H9 (cell line): Measurements from ENCODE around the gene RRAD. TPM values are rescaled to one million over a fixed set of nuclear protein-coding genes. Genes with fewer than 3 reads are reported as not detected.

ENCODE experiments used
- DNase-seq: peaks from one replicate; pipeline ENCODE4 v3.0.0-alpha.2; 2017
- H2AFZ ChIP-seq: one replicate; pipeline ENCODE4 v1.6.1; 2013; ENCODE audit warnings: mild to moderate bottlenecking, low read length, control low read depth, moderate library complexity
- H2AK5ac ChIP-seq: 2 replicates; pipeline ENCODE4 v1.6.1; 2013; ENCODE audit warnings: low read length, control low read depth, mixed read lengths; ENCODE audit not compliant: insufficient read length
- H2BK120ac ChIP-seq: one replicate; pipeline ENCODE4 v1.6.1; 2013; ENCODE audit warnings: low read depth, mild to moderate bottlenecking, low read length, control low read depth, inconsistent platforms; ENCODE audit not compliant: poor library complexity, severe bottlenecking
- H2BK12ac ChIP-seq: 2 replicates; pipeline ENCODE4 v1.6.1; 2013; ENCODE audit warnings: low read length, control low read depth, mixed read lengths, low read depth; ENCODE audit not compliant: insufficient read length
- H2BK15ac ChIP-seq: 2 replicates; pipeline ENCODE4 v1.6.1; 2013; ENCODE audit warnings: low read depth, low read length, control low read depth
- H2BK20ac ChIP-seq: one replicate; pipeline ENCODE4 v1.6.1; 2013; ENCODE audit warnings: low read depth, mild to moderate bottlenecking, low read length, control low read depth, inconsistent platforms; ENCODE audit not compliant: poor library complexity, severe bottlenecking
- H2BK5ac ChIP-seq: 2 replicates; pipeline ENCODE4 v1.6.1; 2013; ENCODE audit warnings: low read length, control low read depth, mixed read lengths; ENCODE audit not compliant: insufficient read length
- H3K14ac ChIP-seq: 2 replicates; pipeline ENCODE4 v1.6.1; 2013; ENCODE audit warnings: low read length, control low read depth; ENCODE audit not compliant: insufficient read depth
- H3K18ac ChIP-seq: 2 replicates; pipeline ENCODE4 v1.6.1; 2013; ENCODE audit warnings: low read depth, mild to moderate bottlenecking, mixed read lengths, low read length, control low read depth; ENCODE audit not compliant: insufficient read length
- H3K23ac ChIP-seq: 2 replicates; pipeline ENCODE4 v1.6.1; 2013; ENCODE audit warnings: low read length, control low read depth, mixed read lengths, low read depth; ENCODE audit not compliant: insufficient read length
- H3K23me2 ChIP-seq: 2 replicates; pipeline ENCODE4 v1.6.1; 2013; ENCODE audit warnings: low read depth, mild to moderate bottlenecking, mixed read lengths, low read length, control low read depth; ENCODE audit not compliant: insufficient read length, poor library complexity, severe bottlenecking
- H3K27ac ChIP-seq: 2 replicates; pipeline ENCODE4 v1.5.1; 2013; ENCODE audit warnings: low read length, control low read depth, mixed read lengths, low read depth; ENCODE audit not compliant: insufficient read length
- H3K27me3 ChIP-seq: 2 replicates; pipeline ENCODE4 v1.6.1; 2013; ENCODE audit warnings: low read length, control low read depth, inconsistent platforms; ENCODE audit not compliant: insufficient read depth
- H3K4ac ChIP-seq: 2 replicates; pipeline ENCODE4 v1.6.1; 2013; ENCODE audit warnings: low read depth, mild to moderate bottlenecking, control low read depth, inconsistent platforms, low read length, moderate library complexity
- H3K4me1 ChIP-seq: 2 replicates; pipeline ENCODE4 v1.6.1; 2013; ENCODE audit warnings: low read length, control low read depth, inconsistent platforms; ENCODE audit not compliant: insufficient read depth
- H3K4me2 ChIP-seq: 2 replicates; pipeline ENCODE4 v1.6.1; 2013; ENCODE audit warnings: low read length, control low read depth, mixed read lengths; ENCODE audit not compliant: insufficient read length, insufficient read depth
- H3K56ac ChIP-seq: 2 replicates; pipeline ENCODE4 v1.6.1; 2013; ENCODE audit warnings: low read depth, mild to moderate bottlenecking, mixed read lengths, low read length, control low read depth; ENCODE audit not compliant: insufficient read length
- H3K79me1 ChIP-seq: 2 replicates; pipeline ENCODE4 v1.6.1; 2013; ENCODE audit warnings: low read depth, mild to moderate bottlenecking, moderate library complexity, low read length, control low read depth, inconsistent platforms; ENCODE audit not compliant: insufficient read depth, poor library complexity, severe bottlenecking
- H3K79me2 ChIP-seq: 2 replicates; pipeline ENCODE4 v1.6.1; 2013; ENCODE audit warnings: low read length, control low read depth, inconsistent platforms; ENCODE audit not compliant: insufficient read depth
- H3K9ac ChIP-seq: 2 replicates; pipeline ENCODE4 v1.6.1; 2013; ENCODE audit warnings: low read length, control low read depth, mixed read lengths; ENCODE audit not compliant: insufficient read length; ENCODE audit errors: extremely low read depth
- H3K9me3 ChIP-seq: one replicate; pipeline ENCODE4 v1.6.1; 2013; ENCODE audit warnings: low read depth, low read length, inconsistent platforms; ENCODE audit not compliant: control insufficient read depth
- H3T11ph ChIP-seq: one replicate; pipeline ENCODE4 v1.6.1; 2013; ENCODE audit warnings: mild to moderate bottlenecking, low read length, control low read depth, inconsistent platforms
- H4K20me1 ChIP-seq: one replicate; pipeline ENCODE4 v1.6.1; 2013; ENCODE audit not compliant: control insufficient read depth, insufficient read length, insufficient read depth
- H4K5ac ChIP-seq: 2 replicates; pipeline ENCODE4 v1.6.1; 2013; ENCODE audit warnings: low read depth, mild to moderate bottlenecking, mixed read lengths, low read length, control low read depth; ENCODE audit not compliant: insufficient read length
- H4K8ac ChIP-seq: replicated peaks from 2 replicates; pipeline ENCODE4 v1.6.1; 2013; ENCODE audit warnings: low read length, control low read depth, mixed read lengths, low read depth; ENCODE audit not compliant: insufficient read length
- H4K91ac ChIP-seq: 2 replicates; pipeline ENCODE4 v1.6.1; 2013; ENCODE audit warnings: low read depth, mild to moderate bottlenecking, moderate library complexity, mixed read lengths, low read length, control low read depth; ENCODE audit not compliant: insufficient read length
- H3K27ac Mint-ChIP-seq, 3 experiments: 2 replicates in 2 of 3; 3 replicates in 1 of 3; pipeline ENCODE4 v1.8.0; 2020 to 2021; ENCODE audit warnings: mixed read lengths in 3 of 3, mild to moderate bottlenecking in 1 of 3, moderate library complexity in 1 of 3
- H3K27me3 Mint-ChIP-seq: 2 replicates; pipeline ENCODE4 v1.8.0; 2021; ENCODE audit warnings: low read depth, mild to moderate bottlenecking, moderate library complexity, mixed read lengths
- H3K36me3 Mint-ChIP-seq, 3 experiments: 2 replicates in 2 of 3; 3 replicates in 1 of 3; pipeline ENCODE4 v1.8.0; 2020 to 2021; ENCODE audit warnings: low read depth in 3 of 3, mixed read lengths in 3 of 3; ENCODE audit not compliant: insufficient read depth in 1 of 3
- H3K4me1 Mint-ChIP-seq, 2 experiments: 2 replicates each; pipeline ENCODE4 v1.8.0; 2020; ENCODE audit warnings: mixed read lengths in 2 of 2
- H3K4me3 Mint-ChIP-seq, 2 experiments: 2 replicates in 1 of 2; 3 replicates in 1 of 2; pipeline ENCODE4 v1.8.0; 2020 to 2021; ENCODE audit warnings: mild to moderate bottlenecking in 2 of 2, mixed read lengths in 2 of 2, moderate library complexity in 1 of 2
- H3K9me3 Mint-ChIP-seq, 2 experiments: 2 replicates in 1 of 2; 3 replicates in 1 of 2; pipeline ENCODE4 v1.8.0; 2020; ENCODE audit warnings: mild to moderate bottlenecking in 2 of 2, mixed read lengths in 2 of 2, moderate library complexity in 1 of 2
- WGBS: extraction: QIAGEN DNeasy Blood & Tissue Kit; methylation state at CpG from one replicate; pipeline ENCODE4 v1.1.7; 2013; ENCODE audit warnings: missing lambda C conversion rate, low lambda C conversion rate, mixed read lengths; ENCODE audit not compliant: insufficient read length; ENCODE audit errors: extremely low coverage; 5-methylcytosine and 5-hydroxymethylcytosine counted together
- total RNA-seq: library from RNA; stranded (reverse); gene quantifications from 2 replicates; pipeline ENCODE4 v1.2.1, GENCODE V29; 2021
- TF ChIP-seq, protein P1 (sequence below): fragments of 200-600 bp; sonication (generic); conservative IDR thresholded peaks from 3 replicates; pipeline ENCODE4 v1.8.0; 2021; ENCODE audit warnings: antibody characterized with exemption, mild to moderate bottlenecking

The RRAD gene
- total RNA-seq, 1 experiment from 2014 or later = 0.72 TPM

DNA sequence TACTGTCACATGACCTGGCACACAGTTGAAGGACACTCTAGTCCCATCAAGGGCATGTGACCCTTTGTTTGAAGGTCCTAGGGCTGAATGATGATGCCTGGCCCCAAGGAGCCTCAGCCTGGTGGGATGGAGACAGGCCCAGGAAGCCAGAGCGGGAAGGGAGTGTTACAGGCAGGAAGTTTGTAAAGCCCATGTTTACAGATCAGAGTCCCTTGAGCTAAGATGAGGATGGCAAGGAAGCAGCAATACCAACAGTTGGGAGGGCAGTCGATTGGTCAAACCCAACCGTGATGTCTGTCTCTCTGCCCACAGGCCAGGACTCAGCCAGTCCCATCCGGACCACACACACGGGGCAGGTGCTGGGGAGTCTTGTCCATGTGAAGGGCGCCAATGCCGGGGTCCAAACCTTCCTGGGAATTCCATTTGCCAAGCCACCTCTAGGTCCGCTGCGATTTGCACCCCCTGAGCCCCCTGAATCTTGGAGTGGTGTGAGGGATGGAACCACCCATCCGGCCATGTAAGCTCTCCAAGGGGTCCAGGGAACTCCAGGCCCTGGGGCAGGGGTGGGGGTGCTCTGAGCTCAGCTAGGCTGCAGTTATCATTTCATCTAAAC is 12.5 kb upstream of the RRAD start:
- WGBS = no CpG with 5 or more reads among the region's 10 CpGs
- H3T11ph ChIP-seq = no peak overlapping the region
- no peak overlapping the region for H3K56ac ChIP-seq
- Mint-ChIP-seq H3K36me3 (peaks cover 11 to 39% (median 30%) of the 10 kb centered on the region in 3 experiments), H3K4me1 (peaks cover 13 to 25% of the 10 kb centered on the region in 2 experiments), H3K9me3 (no peaks in the 10 kb centered on the region), H3K27ac (no peak overlapping the region), H3K27me3 (no peaks in the 10 kb centered on the region), H3K4me3 (no peak overlapping the region)
- no peak overlapping the region for H3K9ac ChIP-seq
- no peaks in the 10 kb centered on the region for H4K20me1 ChIP-seq
- H2BK5ac ChIP-seq = no peak overlapping the region
- TF ChIP-seq, protein P1, sequence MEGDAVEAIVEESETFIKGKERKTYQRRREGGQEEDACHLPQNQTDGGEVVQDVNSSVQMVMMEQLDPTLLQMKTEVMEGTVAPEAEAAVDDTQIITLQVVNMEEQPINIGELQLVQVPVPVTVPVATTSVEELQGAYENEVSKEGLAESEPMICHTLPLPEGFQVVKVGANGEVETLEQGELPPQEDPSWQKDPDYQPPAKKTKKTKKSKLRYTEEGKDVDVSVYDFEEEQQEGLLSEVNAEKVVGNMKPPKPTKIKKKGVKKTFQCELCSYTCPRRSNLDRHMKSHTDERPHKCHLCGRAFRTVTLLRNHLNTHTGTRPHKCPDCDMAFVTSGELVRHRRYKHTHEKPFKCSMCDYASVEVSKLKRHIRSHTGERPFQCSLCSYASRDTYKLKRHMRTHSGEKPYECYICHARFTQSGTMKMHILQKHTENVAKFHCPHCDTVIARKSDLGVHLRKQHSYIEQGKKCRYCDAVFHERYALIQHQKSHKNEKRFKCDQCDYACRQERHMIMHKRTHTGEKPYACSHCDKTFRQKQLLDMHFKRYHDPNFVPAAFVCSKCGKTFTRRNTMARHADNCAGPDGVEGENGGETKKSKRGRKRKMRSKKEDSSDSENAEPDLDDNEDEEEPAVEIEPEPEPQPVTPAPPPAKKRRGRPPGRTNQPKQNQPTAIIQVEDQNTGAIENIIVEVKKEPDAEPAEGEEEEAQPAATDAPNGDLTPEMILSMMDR = no peak
- no peak overlapping the region; the same call in 1 of the 2 replicates for H3K14ac ChIP-seq
- H4K5ac ChIP-seq = no peak overlapping the region
- no peaks in the 10 kb centered on the region for H3K9me3 ChIP-seq
- no peak overlapping the region for H3K27ac ChIP-seq
- no peak overlapping the region for H3K4ac ChIP-seq
- no peak overlapping the region for H3K18ac ChIP-seq
- no peak overlapping the region for H4K91ac ChIP-seq
- no peak overlapping the region for H2BK15ac ChIP-seq
- DNase-seq = no peak
- no peak overlapping the region for H4K8ac ChIP-seq
- no peak overlapping the region for H2AK5ac ChIP-seq
- H3K79me2 ChIP-seq = no peaks in the 10 kb centered on the region
- no peak overlapping the region for H2AFZ ChIP-seq
- no peak overlapping the region for H3K4me2 ChIP-seq
- H3K79me1 ChIP-seq = no peaks in the 10 kb centered on the region
- no peaks in the 10 kb centered on the region for H3K27me3 ChIP-seq
- no peaks in the 10 kb centered on the region for H3K4me1 ChIP-seq
- no peak overlapping the region for H3K23ac ChIP-seq
- H2BK120ac ChIP-seq = no peak overlapping the region
- no peak overlapping the region for H2BK12ac ChIP-seq
- H2BK20ac ChIP-seq = no peak overlapping the region
- peaks cover 16% of the 10 kb centered on the region for H3K23me2 ChIP-seq
